Kidney epithelial cell (primary cell): ENCODE measurements around the gene CALN1. TPM values are rescaled to one million over a fixed set of nuclear protein-coding genes. Genes with fewer than 3 reads are reported as not detected.
"Not testable (repeated sequence)": the region's sequence is repeated elsewhere in the genome, so short reads cannot be mapped to it uniquely, and the experiment has no call there.

ENCODE experiments used
- DNase-seq: peaks from one replicate; pipeline ENCODE4 v3.0.0-alpha.2; 2010; ENCODE audit warnings: low read depth
- H3K27me3 ChIP-seq: 2 replicates; pipeline ENCODE4 v1.6.0; 2011; ENCODE audit warnings: low read length; ENCODE audit not compliant: control insufficient read depth, insufficient read depth
- H3K36me3 ChIP-seq: 2 replicates; pipeline ENCODE4 v1.5.1; 2011; ENCODE audit warnings: low read length; ENCODE audit not compliant: control insufficient read depth, insufficient read depth
- H3K4me3 ChIP-seq: 2 replicates; pipeline ENCODE4 v1.5.1; 2011; ENCODE audit warnings: low read depth, mild to moderate bottlenecking, control low read depth, low read length
- total RNA-seq: library from RNA; depleted of rRNA; stranded (reverse); fragments of >200 nt; gene quantifications from 2 replicates; pipeline ENCODE4 v1.2.3, GENCODE V29; 2015
- TF ChIP-seq, protein P1 (sequence below): IDR thresholded peaks from 2 replicates; pipeline ENCODE4 v1.5.1; 2011; ENCODE audit warnings: mild to moderate bottlenecking, moderate library complexity, low read length, control low read depth, inconsistent platforms; ENCODE audit not compliant: insufficient read depth, poor library complexity, severe bottlenecking

Gene CALN1
- total RNA-seq, 1 donor from 2014 or later: not detected

DNA sequence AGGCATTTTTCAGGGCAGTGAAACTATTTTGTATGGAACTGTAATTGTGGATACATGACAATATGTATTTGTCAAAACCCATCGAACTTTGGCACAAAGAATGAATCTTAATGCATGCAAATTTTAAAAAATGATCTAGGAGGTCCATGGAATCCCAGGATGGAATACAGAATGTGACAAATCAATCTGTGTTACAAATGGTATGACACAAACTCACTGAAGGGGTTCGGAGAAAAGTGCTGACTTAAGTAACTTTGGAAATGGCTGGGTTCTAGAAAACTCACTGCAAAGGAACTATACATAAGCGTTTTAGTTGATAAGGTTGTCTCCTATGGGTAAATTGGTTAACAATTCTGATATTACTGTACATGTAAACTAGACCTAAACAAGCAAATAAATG is 26.0 kb downstream of the CALN1 start:
- TF ChIP-seq, protein P1, sequence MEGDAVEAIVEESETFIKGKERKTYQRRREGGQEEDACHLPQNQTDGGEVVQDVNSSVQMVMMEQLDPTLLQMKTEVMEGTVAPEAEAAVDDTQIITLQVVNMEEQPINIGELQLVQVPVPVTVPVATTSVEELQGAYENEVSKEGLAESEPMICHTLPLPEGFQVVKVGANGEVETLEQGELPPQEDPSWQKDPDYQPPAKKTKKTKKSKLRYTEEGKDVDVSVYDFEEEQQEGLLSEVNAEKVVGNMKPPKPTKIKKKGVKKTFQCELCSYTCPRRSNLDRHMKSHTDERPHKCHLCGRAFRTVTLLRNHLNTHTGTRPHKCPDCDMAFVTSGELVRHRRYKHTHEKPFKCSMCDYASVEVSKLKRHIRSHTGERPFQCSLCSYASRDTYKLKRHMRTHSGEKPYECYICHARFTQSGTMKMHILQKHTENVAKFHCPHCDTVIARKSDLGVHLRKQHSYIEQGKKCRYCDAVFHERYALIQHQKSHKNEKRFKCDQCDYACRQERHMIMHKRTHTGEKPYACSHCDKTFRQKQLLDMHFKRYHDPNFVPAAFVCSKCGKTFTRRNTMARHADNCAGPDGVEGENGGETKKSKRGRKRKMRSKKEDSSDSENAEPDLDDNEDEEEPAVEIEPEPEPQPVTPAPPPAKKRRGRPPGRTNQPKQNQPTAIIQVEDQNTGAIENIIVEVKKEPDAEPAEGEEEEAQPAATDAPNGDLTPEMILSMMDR: no peak
- no peak for DNase-seq
- no peaks in the 10 kb centered on the region for H3K36me3 ChIP-seq
- no peak overlapping the region for H3K4me3 ChIP-seq
- H3K27me3 ChIP-seq: no peaks in the 10 kb centered on the region

DNA sequence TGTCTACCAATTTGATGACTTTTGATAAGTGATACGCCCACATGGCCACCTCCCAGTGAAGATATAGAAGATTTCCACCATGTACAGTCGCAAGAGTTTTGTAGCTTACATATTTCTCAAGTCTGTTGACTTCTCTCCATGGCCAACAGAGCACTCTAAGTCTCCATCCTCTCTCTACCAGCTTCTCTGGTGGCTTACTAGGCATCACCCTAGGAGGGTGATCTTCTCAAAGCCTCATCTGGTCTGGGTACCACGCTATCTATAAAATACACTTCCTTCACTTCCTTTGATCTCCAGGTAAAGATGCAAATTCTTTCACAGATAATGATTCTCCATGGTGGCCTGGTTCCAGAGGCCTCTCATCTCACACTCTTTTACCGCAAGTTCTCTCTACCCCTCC is 49.9 kb downstream of the CALN1 start:
- Histone ChIP-seq H3K36me3 (no peaks in the 10 kb centered on the region), H3K4me3 (no peak overlapping the region), H3K27me3 (no peaks in the 10 kb centered on the region)
- TF ChIP-seq, protein P1: no peak
- DNase-seq: no peak

DNA sequence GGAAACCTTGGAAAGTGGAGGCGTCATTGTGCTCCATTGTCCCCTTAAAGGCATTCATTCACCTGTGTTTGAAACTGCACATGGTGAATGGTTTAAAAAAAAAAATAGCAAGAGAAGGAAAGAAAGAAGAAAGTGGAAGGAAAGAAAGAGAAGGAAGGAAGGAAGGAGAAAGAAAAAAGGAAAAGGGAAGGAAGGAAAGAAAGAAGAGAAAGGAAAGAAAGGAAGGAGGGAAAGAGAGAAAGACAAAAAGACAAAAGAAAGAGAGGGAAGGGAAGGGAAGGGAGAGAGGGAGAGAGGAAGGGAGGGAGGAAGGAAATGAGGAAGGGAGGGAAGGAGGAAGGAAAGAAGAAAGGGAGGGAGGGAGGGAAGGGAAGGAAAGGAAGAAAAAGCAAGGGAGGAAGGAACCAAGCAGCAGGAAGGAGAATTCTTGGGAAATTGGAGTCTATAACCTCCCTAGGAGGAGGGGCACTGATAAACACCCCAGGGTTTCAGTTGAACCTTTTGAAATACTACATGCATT is 66.9 kb downstream of the CALN1 start:
- DNase-seq: no peak
- Histone ChIP-seq H3K4me3 (no peak overlapping the region), H3K27me3 (no peaks in the 10 kb centered on the region), H3K36me3 (no peaks in the 10 kb centered on the region)
- TF ChIP-seq, protein P1: no peak

DNA sequence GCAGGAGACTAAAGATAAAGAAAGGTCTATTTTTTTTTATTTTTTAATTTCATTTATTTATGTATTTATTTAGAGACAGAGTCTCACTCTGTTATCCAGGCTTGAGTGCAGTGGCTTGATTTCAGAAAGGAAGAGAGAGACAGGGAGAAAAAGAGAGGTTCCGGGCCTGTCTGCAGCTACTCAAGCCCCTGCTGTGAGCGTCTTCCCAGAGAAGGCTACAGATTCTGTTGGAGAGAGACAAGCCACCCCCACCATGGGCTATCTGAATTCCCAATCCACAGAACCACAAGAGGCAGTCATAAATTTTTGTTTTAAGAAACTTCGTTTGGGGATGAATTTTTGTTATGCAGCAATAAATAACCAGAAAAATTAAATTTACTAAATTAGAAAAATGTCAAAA is 68.1 kb downstream of the CALN1 start:
- TF ChIP-seq, protein P1: no peak
- no peak for DNase-seq
- no peaks in the 10 kb centered on the region for H3K27me3 ChIP-seq
- H3K36me3 ChIP-seq: no peaks in the 10 kb centered on the region
- no peak overlapping the region for H3K4me3 ChIP-seq

DNA sequence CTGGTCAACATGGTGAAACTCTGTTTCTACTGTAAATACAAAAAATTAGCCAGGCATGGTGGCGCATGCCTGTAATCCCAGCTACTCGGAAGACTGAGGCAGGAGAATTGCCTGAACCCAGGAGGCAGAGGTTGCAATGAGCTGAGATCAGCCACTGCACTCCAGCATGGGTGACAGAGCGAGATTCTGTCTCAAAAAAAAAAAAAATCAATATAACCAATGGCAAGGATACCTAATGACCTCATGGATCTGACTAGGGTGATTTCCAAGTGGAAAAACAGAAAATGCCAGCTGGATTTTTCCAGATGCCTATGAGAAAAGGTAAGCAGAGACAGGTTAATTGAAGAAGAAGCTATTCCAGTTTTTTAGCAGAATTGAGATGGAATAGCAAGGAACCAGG is 68.8 kb downstream of the CALN1 start:
- not testable (repeated sequence) for H3K4me3 ChIP-seq, H3K36me3 ChIP-seq, DNase-seq, H3K27me3 ChIP-seq

DNA sequence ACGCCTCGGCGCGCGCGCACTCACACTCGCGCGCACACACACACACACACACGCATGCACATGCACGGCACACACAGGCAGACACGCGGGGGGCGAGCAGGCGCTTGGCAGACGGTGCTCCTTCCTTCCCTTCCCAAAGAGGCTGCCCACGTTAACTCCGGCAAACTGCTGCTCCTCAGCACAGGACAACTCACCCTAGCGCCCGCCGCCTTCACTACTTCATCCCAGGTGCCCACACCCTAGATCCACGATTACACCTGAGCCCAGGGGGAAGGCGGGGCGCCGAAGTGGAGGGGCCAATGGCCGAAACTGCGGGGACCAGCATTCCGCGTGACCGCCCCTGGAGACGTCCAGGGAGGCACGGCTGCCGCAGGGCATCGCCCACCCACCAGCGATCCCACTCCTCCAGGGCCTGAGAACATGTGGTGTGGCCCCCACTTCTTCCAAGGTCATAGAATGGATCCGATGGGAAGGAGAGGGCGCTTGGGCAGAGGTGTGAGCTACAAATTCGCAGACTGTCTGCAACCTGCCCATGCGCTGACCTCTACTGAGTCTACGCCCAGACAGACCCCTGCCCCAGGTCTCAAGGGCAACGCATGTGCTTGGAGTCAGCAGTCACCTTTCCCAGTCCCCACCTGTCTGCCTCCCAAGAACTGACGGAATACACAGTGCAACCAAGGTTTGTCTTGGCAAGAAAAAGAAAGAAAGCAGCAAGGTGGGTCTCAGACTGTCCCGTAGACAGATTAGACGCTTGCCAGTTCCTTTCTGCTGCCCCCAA is 74.6 kb downstream of the CALN1 start:
- no peak for DNase-seq
- no peak overlapping the region for H3K4me3 ChIP-seq
- H3K36me3 ChIP-seq: no peaks in the 10 kb centered on the region
- peaks cover 30% of the 10 kb centered on the region for H3K27me3 ChIP-seq
- TF ChIP-seq, protein P1: no peak
